ENCODE results near the gene PGA5. TPM values are rescaled to one million over a fixed set of nuclear protein-coding genes. Genes with fewer than 3 reads are reported as not detected.

PGA5 gene
- not detected in 2 replicates for total RNA-seq

DNA sequence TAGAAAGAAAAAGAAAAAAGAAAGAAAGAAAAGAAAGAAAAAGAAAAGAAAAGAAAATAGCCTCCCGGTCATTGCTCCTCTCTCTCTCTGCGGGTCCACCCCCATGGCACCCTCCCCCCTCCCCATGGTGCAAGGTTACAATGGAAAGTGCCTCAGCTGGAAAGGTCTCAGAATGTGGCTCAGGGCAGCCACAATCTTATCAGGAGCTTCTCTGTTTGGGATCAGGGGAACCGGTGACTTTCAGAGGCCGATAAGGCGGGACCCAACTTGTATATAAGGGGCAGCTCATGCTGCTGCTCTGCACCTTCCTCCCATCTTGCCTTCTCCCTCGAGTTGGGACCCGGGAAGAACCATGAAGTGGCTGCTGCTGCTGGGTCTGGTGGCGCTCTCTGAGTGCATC is at the start of gene PGA5:
Gene PGA5 (plus strand): TSS at position 301 of the 400 bp plus-strand sequence. CDS start 52 bp downstream, at position 353.

DNA sequence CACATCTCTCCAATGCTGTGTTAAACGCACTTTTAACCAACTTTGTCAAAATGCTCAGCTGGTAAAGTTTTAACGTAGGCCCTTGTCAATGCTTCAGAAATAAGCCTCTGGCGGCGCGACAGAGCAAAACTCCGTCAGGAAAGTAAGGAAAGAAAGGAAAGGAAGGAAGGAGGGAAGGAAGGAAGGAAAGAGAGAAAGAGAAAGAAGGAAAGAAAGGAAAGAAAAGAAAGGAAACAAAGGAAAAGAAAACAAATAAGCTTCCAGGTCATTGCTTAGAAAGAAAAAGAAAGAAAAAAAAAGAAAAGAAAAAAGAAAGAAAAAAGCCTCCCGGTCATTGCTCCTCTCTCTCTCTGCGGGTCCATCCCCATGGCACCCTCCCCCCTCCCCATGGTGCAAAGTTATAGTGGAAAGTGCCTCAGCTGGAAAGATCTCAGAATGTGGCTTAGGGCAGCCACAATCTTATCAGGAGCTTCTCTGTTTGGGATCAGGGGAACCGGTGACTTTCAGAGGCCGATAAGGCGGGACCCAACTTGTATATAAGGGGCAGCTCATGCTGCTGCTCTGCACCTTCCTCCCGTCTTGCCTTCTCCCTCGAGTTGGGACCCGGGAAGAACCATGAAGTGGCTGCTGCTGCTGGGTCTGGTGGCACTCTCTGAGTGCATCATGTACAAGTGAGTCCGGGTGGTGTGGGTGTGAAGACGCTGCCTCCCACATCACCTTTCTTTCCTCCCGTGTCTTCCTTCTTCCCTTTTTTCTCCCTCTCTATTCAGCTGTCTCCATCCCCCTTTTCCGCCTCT is 37.8 kb upstream of the PGA5 start, which contains the start of gene PGA3:
Gene PGA3 (plus strand): TSS at position 566 of the 797 bp plus-strand sequence. CDS start 50 bp downstream, at position 616.

DNA sequence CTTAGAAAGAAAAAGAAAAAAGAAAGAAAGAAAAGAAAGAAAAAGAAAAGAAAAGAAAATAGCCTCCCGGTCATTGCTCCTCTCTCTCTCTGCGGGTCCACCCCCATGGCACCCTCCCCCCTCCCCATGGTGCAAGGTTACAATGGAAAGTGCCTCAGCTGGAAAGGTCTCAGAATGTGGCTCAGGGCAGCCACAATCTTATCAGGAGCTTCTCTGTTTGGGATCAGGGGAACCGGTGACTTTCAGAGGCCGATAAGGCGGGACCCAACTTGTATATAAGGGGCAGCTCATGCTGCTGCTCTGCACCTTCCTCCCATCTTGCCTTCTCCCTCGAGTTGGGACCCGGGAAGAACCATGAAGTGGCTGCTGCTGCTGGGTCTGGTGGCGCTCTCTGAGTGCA is 18.9 kb upstream of the PGA5 start, which contains the start of gene PGA4:
Gene PGA4 (plus strand): TSS at position 301 of the 400 bp plus-strand sequence. CDS start 54 bp downstream, at position 355.

DNA sequence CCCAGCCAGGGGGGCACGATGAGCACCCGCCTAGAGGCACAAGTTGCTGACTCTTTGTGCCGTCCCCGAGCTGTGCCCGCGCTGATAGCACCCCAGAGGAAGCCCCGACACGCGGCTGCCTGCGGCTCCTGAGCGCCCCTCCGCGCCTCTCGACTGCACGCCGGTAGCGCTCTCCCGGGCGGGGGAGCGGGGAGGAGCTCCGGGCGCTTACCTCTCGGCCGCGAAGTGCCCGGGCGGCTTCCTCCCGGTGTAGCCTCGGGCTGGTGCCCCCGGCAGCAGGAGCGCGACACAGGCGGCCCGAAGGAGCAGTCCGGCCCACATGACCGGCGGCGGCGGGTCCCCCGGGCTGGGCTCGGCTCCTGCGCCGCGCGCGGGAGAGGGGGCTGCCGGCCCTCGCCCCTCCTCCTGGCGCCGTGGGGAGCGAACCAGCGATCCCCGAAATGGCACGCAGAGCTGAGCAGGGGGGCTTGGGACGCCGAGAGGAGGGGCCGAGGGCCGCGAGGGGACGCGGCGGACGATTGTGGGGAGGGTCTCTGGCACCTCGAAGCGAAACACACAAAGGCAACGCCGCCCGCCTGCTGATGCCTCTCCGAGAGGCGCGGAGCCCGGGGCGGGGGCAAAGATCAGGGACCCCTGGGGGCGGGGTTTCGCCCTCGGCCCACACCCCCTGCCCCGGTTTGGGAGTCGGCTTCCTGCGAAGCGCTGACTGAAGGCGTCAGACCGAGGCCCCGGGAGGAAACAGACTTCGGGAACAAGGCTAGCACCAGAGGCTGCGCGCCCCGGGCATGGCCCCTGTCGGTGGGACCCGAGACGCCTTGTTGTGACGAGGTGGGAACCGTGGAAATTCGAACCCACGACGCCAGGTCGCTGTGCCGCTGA is 54.0 kb downstream of the PGA5 start, which contains the start of gene VWCE:
Gene VWCE (minus strand): TSS at position 600 of the 879 bp plus-strand sequence. CDS start 279 bp downstream, at position 321.

Other genes starting within 250 kb of the PGA5 start
- not detected in 2 replicates for gene CD5, start 138.7 kb upstream of the PGA5 start, total RNA-seq
- 17.9 and 23.6 TPM in 2 replicates for gene VPS37C, start 79.7 kb upstream of the PGA5 start, total RNA-seq
- not detected in 2 replicates for gene PGA3, start 37.7 kb upstream of the PGA5 start, total RNA-seq
- not detected in 2 replicates for gene PGA4, start 18.8 kb upstream of the PGA5 start, total RNA-seq
- 8.7 and 15.9 TPM in 2 replicates for gene VWCE, start 54.1 kb downstream of the PGA5 start, total RNA-seq
- 191 and 196 TPM in 2 replicates for gene DDB1, start 91.9 kb downstream of the PGA5 start, total RNA-seq
- 22.6 and 23.4 TPM in 2 replicates for gene TKFC, start 92.1 kb downstream of the PGA5 start, total RNA-seq
- gene CYB561A3, start 120.7 kb downstream of the PGA5 start, total RNA-seq: 40.4 and 45.9 TPM in 2 replicates
- 20.5 and 35.2 TPM in 2 replicates for gene TMEM138, start 121.2 kb downstream of the PGA5 start, total RNA-seq
- gene TMEM216, start 151.4 kb downstream of the PGA5 start, total RNA-seq: 12.5 and 14.0 TPM in 2 replicates
- gene CPSF7, start 188.8 kb downstream of the PGA5 start, total RNA-seq: 25.9 and 30.7 TPM in 2 replicates
- gene SDHAF2, start 188.9 kb downstream of the PGA5 start, total RNA-seq: 34.9 and 42.6 TPM in 2 replicates